HL-60 (cell line): ENCODE results near the gene CDYL2.

ENCODE experiments used
- DNase-seq, 2 experiments: peaks; one replicate each; pipeline ENCODE4 v3.0.0-alpha.2; 2010 to 2020; ENCODE audit warnings: low read depth in 1 of 2, low spot score in 1 of 2
- H3K27ac ChIP-seq: fragments of 250-450 bp; sonication (Bioruptor Pico); replicated peaks from 2 replicates; pipeline ENCODE4 v1.5.1; 2020; ENCODE audit warnings: mild to moderate bottlenecking, moderate library complexity
- H3K27me3 ChIP-seq: fragments of 250-450 bp; sonication (Bioruptor Pico); 2 replicates; pipeline ENCODE4 v1.5.1; 2021; ENCODE audit warnings: mild to moderate bottlenecking, moderate library complexity; ENCODE audit not compliant: insufficient read depth, poor library complexity, severe bottlenecking
- H3K4me3 ChIP-seq: replicated peaks from 2 replicates; pipeline ENCODE4 v1.5.1; 2011; ENCODE audit warnings: mild to moderate bottlenecking, control low read depth, low read length; ENCODE audit not compliant: insufficient read depth
- CTCF ChIP-seq: IDR thresholded peaks from one replicate; pipeline ENCODE4 v1.5.1; 2011; ENCODE audit warnings: low read length, control low read depth, inconsistent platforms; ENCODE audit not compliant: insufficient read depth
- GABPA ChIP-seq: IDR thresholded peaks from 2 replicates; pipeline ENCODE4 v1.6.1; 2012; ENCODE audit warnings: low read depth
- POLR2AphosphoS5 ChIP-seq: IDR thresholded peaks from 2 replicates; pipeline ENCODE4 v1.6.1; 2012; ENCODE audit warnings: low read depth
- REST ChIP-seq: IDR thresholded peaks from 2 replicates; pipeline ENCODE4 v1.6.1; 2012; ENCODE audit warnings: low read depth; ENCODE audit not compliant: insufficient replicate concordance
- SPI1 ChIP-seq: IDR thresholded peaks from 2 replicates; pipeline ENCODE4 v1.6.1; 2012; ENCODE audit warnings: low read depth, mild to moderate bottlenecking, borderline replicate concordance

Gene CDYL2

GRCh38 chr16:80844395-80844794, 40.0 kb upstream of the CDYL2 start:
- Histone ChIP-seq H3K4me3 (no peak overlapping the region), H3K27ac (no peak overlapping the region), H3K27me3 (no peaks in the 10 kb centered on the region)
- DNase-seq, result no peak
- TF ChIP-seq CTCF (no peak), REST (no peak), SPI1 (no peak), GABPA (no peak), POLR2AphosphoS5 (no peak)

- no peaks in the 10 kb centered on the region for H3K27me3 ChIP-seq
- no peak overlapping the region for H3K27ac ChIP-seq
- TF ChIP-seq POLR2AphosphoS5 (no peak), SPI1 (no peak), CTCF (no peak), REST (no peak), GABPA (no peak)
- no peak overlapping the region for H3K4me3 ChIP-seq
- DNase-seq, result no peak
Observed at GRCh38 chr16:80841231-80841630, 36.8 kb upstream of the CDYL2 start.

GRCh38 chr16:80837533-80838147, 33.2 kb upstream of the CDYL2 start:
- H3K4me3 ChIP-seq, result no peak overlapping the region
- no peak overlapping the region for H3K27ac ChIP-seq
- TF ChIP-seq GABPA (no peak), REST (no peak), CTCF (no peak), SPI1 (no peak), POLR2AphosphoS5 (no peak)
- DNase-seq, result no peak
- no peaks in the 10 kb centered on the region for H3K27me3 ChIP-seq
